ENCODE data around the gene TET3.

TET3 gene

GRCh38 chr2:74017223-74017622, 32.5 kb downstream of the TET3 start:
- no peak overlapping the region for H3K4me3 ChIP-seq (ENCODE audit: low read depth, low read length)
- no peak for TF ChIP-seq MAX (IDR thresholded peaks at IDR 0.05; ENCODE audit: low read depth, low read length)
- no peak for TF ChIP-seq POLR2A (IDR thresholded peaks at IDR 0.05; ENCODE audit: extremely low read depth, insufficient read length)
- no peak for TF ChIP-seq CTCF (IDR thresholded peaks at IDR 0.05; ENCODE audit: low read depth, low read length)
- no peak for TF ChIP-seq MYC (IDR thresholded peaks at IDR 0.05; ENCODE audit: low read depth, low read length)
- no peak for DNase-seq (ENCODE audit: low read depth)

- TF ChIP-seq MYC (IDR thresholded peaks at IDR 0.05; ENCODE audit: low read depth, low read length) (no peak), MAX (IDR thresholded peaks at IDR 0.05; ENCODE audit: low read depth, low read length) (no peak), CTCF (IDR thresholded peaks at IDR 0.05; ENCODE audit: low read depth, low read length) (no peak), POLR2A (IDR thresholded peaks at IDR 0.05; ENCODE audit: extremely low read depth, insufficient read length) (no peak)
- H3K4me3 ChIP-seq (ENCODE audit: low read depth, low read length), result no peak overlapping the region
- DNase-seq (ENCODE audit: low read depth), result no peak
Observed at GRCh38 chr2:74019516-74019915, 34.8 kb downstream of the TET3 start.

- DNase-seq (ENCODE audit: low read depth), result no peak
- TF ChIP-seq POLR2A (IDR thresholded peaks at IDR 0.05; ENCODE audit: extremely low read depth, insufficient read length), result no peak
- TF ChIP-seq MAX (IDR thresholded peaks at IDR 0.05; ENCODE audit: low read depth, low read length), result no peak
- TF ChIP-seq MYC (IDR thresholded peaks at IDR 0.05; ENCODE audit: low read depth, low read length), result no peak
- no peak for TF ChIP-seq CTCF (IDR thresholded peaks at IDR 0.05; ENCODE audit: low read depth, low read length)
- H3K4me3 ChIP-seq (ENCODE audit: low read depth, low read length), result no peak overlapping the region
Observed at GRCh38 chr2:74020702-74021406, 36.1 kb downstream of the TET3 start.

- no peak for DNase-seq (ENCODE audit: low read depth)
- H3K4me3 ChIP-seq (ENCODE audit: low read depth, low read length), result no peak overlapping the region
- TF ChIP-seq MAX (IDR thresholded peaks at IDR 0.05; ENCODE audit: low read depth, low read length), result no peak
- TF ChIP-seq CTCF (IDR thresholded peaks at IDR 0.05; ENCODE audit: low read depth, low read length), result no peak
- TF ChIP-seq POLR2A (IDR thresholded peaks at IDR 0.05; ENCODE audit: extremely low read depth, insufficient read length), result no peak
- no peak for TF ChIP-seq MYC (IDR thresholded peaks at IDR 0.05; ENCODE audit: low read depth, low read length)
Observed at GRCh38 chr2:74021407-74021755, 36.7 kb downstream of the TET3 start.

- DNase-seq (ENCODE audit: low read depth), result no peak
- TF ChIP-seq CTCF (IDR thresholded peaks at IDR 0.05; ENCODE audit: low read depth, low read length) (no peak), MYC (IDR thresholded peaks at IDR 0.05; ENCODE audit: low read depth, low read length) (no peak), MAX (IDR thresholded peaks at IDR 0.05; ENCODE audit: low read depth, low read length) (no peak), POLR2A (IDR thresholded peaks at IDR 0.05; ENCODE audit: extremely low read depth, insufficient read length) (no peak)
- H3K4me3 ChIP-seq (ENCODE audit: low read depth, low read length), result no peak overlapping the region
Observed at GRCh38 chr2:74024216-74024615, 39.5 kb downstream of the TET3 start.

Data from NB4 (cell line).